Liver (tissue), 9 donors: Measurements from ENCODE around the gene UBXN6. TPM values are rescaled to one million over a fixed set of nuclear protein-coding genes. Genes with fewer than 3 reads are reported as not detected.

Source experiments
- DNase-seq: peaks from one replicate; pipeline ENCODE4 v3.0.0-alpha.2; 2017; ENCODE audit warnings: low spot score
- H3K27ac ChIP-seq, 2 donors: one replicate each; pipeline ENCODE4 v1.7.0; 2013; ENCODE audit warnings: inconsistent platforms in 2 of 2, low read length in 2 of 2, control low read depth in 1 of 2, low read depth in 1 of 2, mild to moderate bottlenecking in 1 of 2
- H3K27me3 ChIP-seq, 4 donors: one replicate each; pipeline versions ENCODE4 v1.6.1 to v1.7.0; 2013; ENCODE audit warnings: low read length in 3 of 4, inconsistent platforms in 1 of 4, mild to moderate bottlenecking in 1 of 4, moderate library complexity in 1 of 4; ENCODE audit not compliant: control insufficient read depth in 4 of 4, insufficient read depth in 4 of 4
- H3K36me3 ChIP-seq, 4 donors: one replicate each; pipeline versions ENCODE4 v1.6.1 to v1.7.0; 2013; ENCODE audit warnings: low read length in 3 of 4, mild to moderate bottlenecking in 3 of 4, low read depth in 1 of 4, moderate library complexity in 1 of 4; ENCODE audit not compliant: control insufficient read depth in 4 of 4, insufficient read depth in 3 of 4
- H3K4me1 ChIP-seq, 4 donors: one replicate each; pipeline versions ENCODE4 v1.6.1 to v1.7.0; 2013; ENCODE audit warnings: low read length in 3 of 4, mild to moderate bottlenecking in 3 of 4, moderate library complexity in 1 of 4; ENCODE audit not compliant: control insufficient read depth in 4 of 4, insufficient read depth in 4 of 4
- H3K4me3 ChIP-seq, 3 donors: one replicate each; pipeline versions ENCODE4 v1.6.1 to v1.7.0; 2013; ENCODE audit warnings: low read length in 3 of 3, control low read depth in 1 of 3, low read depth in 1 of 3, mild to moderate bottlenecking in 1 of 3
- H3K9ac ChIP-seq, 2 donors: one replicate each; pipeline ENCODE4 v1.7.0; 2013; ENCODE audit warnings: low read length in 2 of 2, mild to moderate bottlenecking in 2 of 2, moderate library complexity in 2 of 2, control low read depth in 1 of 2, low read depth in 1 of 2
- H3K9me3 ChIP-seq, 4 donors: one replicate each; pipeline versions ENCODE4 v1.6.1 to v1.7.0; 2013; ENCODE audit warnings: low read length in 3 of 4; ENCODE audit not compliant: control insufficient read depth in 4 of 4
- ATF3 ChIP-seq: IDR thresholded peaks from 2 replicates; pipeline ENCODE4 v1.6.1; 2016; ENCODE audit warnings: antibody characterized with exemption
- CTCF ChIP-seq: fragments of 150-350 bp; IDR thresholded peaks from 2 replicates; pipeline ENCODE4 v1.5.1; 2017; ENCODE audit warnings: improper control_type of control experiment, low read depth, low read length; ENCODE audit not compliant: missing input control
- EGR1 ChIP-seq, 2 donors: IDR thresholded peaks; 2 replicates each; pipeline ENCODE4 v1.6.1; 2016 to 2018; ENCODE audit warnings: antibody characterized with exemption in 2 of 2, low read depth in 2 of 2
- FOXA1 ChIP-seq: IDR thresholded peaks from 2 replicates; pipeline ENCODE4 v1.6.1; 2016; ENCODE audit warnings: antibody characterized with exemption
- FOXA2 ChIP-seq: IDR thresholded peaks from 2 replicates; pipeline ENCODE4 v1.6.1; 2016; ENCODE audit warnings: antibody characterized with exemption
- GABPA ChIP-seq, 2 donors: IDR thresholded peaks in 1 of 2; conservative IDR thresholded peaks in 1 of 2; 2 replicates each; pipeline ENCODE4 v1.6.1; 2016; ENCODE audit warnings: antibody characterized with exemption in 2 of 2, mild to moderate bottlenecking in 1 of 2, moderate library complexity in 1 of 2
- HNF4A ChIP-seq, 2 donors: conservative IDR thresholded peaks; 2 replicates each; pipeline ENCODE4 v1.6.1; 2016; ENCODE audit warnings: antibody characterized with exemption in 2 of 2, mild to moderate bottlenecking in 2 of 2
- HNF4G ChIP-seq: IDR thresholded peaks from 2 replicates; pipeline ENCODE4 v1.6.1; 2016; ENCODE audit warnings: antibody characterized with exemption
- JUND ChIP-seq, 2 donors: IDR thresholded peaks; 2 replicates each; pipeline ENCODE4 v1.6.1; 2016; ENCODE audit warnings: antibody characterized with exemption in 2 of 2
- MAX ChIP-seq: IDR thresholded peaks from 2 replicates; pipeline ENCODE4 v1.6.1; 2016; ENCODE audit warnings: antibody characterized with exemption
- NR2F2 ChIP-seq: IDR thresholded peaks from 2 replicates; pipeline ENCODE4 v1.6.1; 2016; ENCODE audit warnings: antibody characterized with exemption
- RAD21 ChIP-seq, 2 donors: IDR thresholded peaks; 2 replicates each; pipeline ENCODE4 v1.6.1; 2016; ENCODE audit warnings: antibody characterized with exemption in 2 of 2, mild to moderate bottlenecking in 2 of 2
- REST ChIP-seq: IDR thresholded peaks from 2 replicates; pipeline ENCODE4 v1.6.1; 2016; ENCODE audit warnings: antibody characterized with exemption, mild to moderate bottlenecking
- RXRA ChIP-seq, 2 donors: IDR thresholded peaks; 2 replicates each; pipeline ENCODE4 v1.6.1; 2017 to 2018; ENCODE audit warnings: antibody characterized with exemption in 2 of 2, mild to moderate bottlenecking in 1 of 2
- SP1 ChIP-seq: IDR thresholded peaks from 2 replicates; pipeline ENCODE4 v1.6.1; 2018; ENCODE audit warnings: antibody characterized with exemption, mild to moderate bottlenecking
- TAF1 ChIP-seq: conservative IDR thresholded peaks from 2 replicates; pipeline ENCODE4 v1.6.1; 2016; ENCODE audit warnings: antibody characterized with exemption, mild to moderate bottlenecking
- YY1 ChIP-seq: IDR thresholded peaks from 2 replicates; pipeline ENCODE4 v1.6.1; 2016; ENCODE audit warnings: antibody characterized with exemption, mild to moderate bottlenecking
- ZBTB33 ChIP-seq: IDR thresholded peaks from 2 replicates; pipeline ENCODE4 v1.6.1; 2016; ENCODE audit warnings: antibody characterized with exemption
- WGBS: extraction: QIAGEN DNeasy Blood & Tissue Kit; methylation state at CpG from one replicate; pipeline ENCODE4 v1.1.7; 2013; 5-methylcytosine and 5-hydroxymethylcytosine counted together
- polyA plus RNA-seq, 2 donors: library from polyadenylated mRNA; stranded (reverse) in 1 of 2; unstranded in 1 of 2; fragments of 200-250 nt in 1 of 2; fragments of >200 nt in 1 of 2; fragmentation: Nextera tagmentation in 1 of 2; extraction: Ambion mirVana in 1 of 2; gene quantifications; one replicate each; pipeline versions ENCODE4 v1.2.1 to v1.2.3, GENCODE V29; 2013 to 2015
- total RNA-seq, 2 donors: library from RNA; depleted of rRNA; stranded (reverse); fragments of >200 nt; gene quantifications; one replicate each; pipeline ENCODE4 v1.2.3, GENCODE V29; 2014
- donor health status: healthy.
- donor health status: healthy.
- donor health status: healthy.
- donor health status: healthy.
- donor health status: healthy.

UBXN6 gene
- total and polyA plus RNA-seq, 4 donors: 33.0 to 92.3 (median 54.0) TPM

GRCh38 chr19:4445963-4446703 lies 11.5 kb downstream of the UBXN6 start:
- no peak for DNase-seq
- Histone ChIP-seq H3K9me3 (no peaks in the 10 kb centered on the region), H3K4me3 (no peak overlapping the region), H3K9ac (no peak overlapping the region), H3K4me1 (peaks cover 0 to 33% (median 16%) of the 10 kb centered on the region in 4 donors), H3K27ac (no peak overlapping the region), H3K36me3 (peaks cover 15 to 50% (median 21%) of the 10 kb centered on the region in 4 donors), H3K27me3 (no peaks in the 10 kb centered on the region)
- 97% methylated on average over 58 of the region's 58 CpGs for WGBS
- TF ChIP-seq ATF3 (no peak), NR2F2 (no peak), FOXA2 (no peak), CTCF (no peak), MAX (no peak), HNF4A (conservative IDR thresholded peaks at IDR 0.05) (no peak), RAD21 (IDR thresholded peaks at IDR 0.05) (no peak), REST (no peak), SP1 (no peak), TAF1 (no peak), ZBTB33 (no peak), GABPA (IDR thresholded peaks at IDR 0.05 in 1 of 2, conservative IDR thresholded peaks at IDR 0.05 in 1 of 2) (no peak), FOXA1 (no peak), HNF4G (no peak), EGR1 (IDR thresholded peaks at IDR 0.05; ENCODE audit: low read depth in 2 of 2) (no peak), RXRA (IDR thresholded peaks at IDR 0.05) (no peak), YY1 (no peak), JUND (IDR thresholded peaks at IDR 0.05) (no peak)
